Measurements from ENCODE around the gene CEBPA.

Gene CEBPA

GRCh38 chr19:33268162-33268991 is 34.0 kb downstream of the CEBPA start:
- no peak for DNase-seq

- no peak for DNase-seq
Observed at GRCh38 chr19:33267706-33268105, 34.6 kb downstream of the CEBPA start.

GRCh38 chr19:33266974-33267484 is 35.3 kb downstream of the CEBPA start:
- no peak for DNase-seq

GRCh38 chr19:33264881-33265445 is 37.4 kb downstream of the CEBPA start:
- no peak for DNase-seq

- DNase-seq, result no peak
Observed at GRCh38 chr19:33263325-33264023, 38.9 kb downstream of the CEBPA start.

GRCh38 chr19:33261511-33262189 is 40.7 kb downstream of the CEBPA start:
- no peak for DNase-seq

- no peak for DNase-seq
Observed at GRCh38 chr19:33260628-33261418, 41.5 kb downstream of the CEBPA start.

GRCh38 chr19:33259539-33259938 is 42.8 kb downstream of the CEBPA start:
- DNase-seq, result no peak

GRCh38 chr19:33257828-33258227 is 44.5 kb downstream of the CEBPA start:
- no peak for DNase-seq

- no peak for DNase-seq
Observed at GRCh38 chr19:33256261-33256660, 46.1 kb downstream of the CEBPA start.

GRCh38 chr19:33255781-33256180 is 46.6 kb downstream of the CEBPA start:
- DNase-seq, result no peak

GRCh38 chr19:33254245-33254824 is 48.0 kb downstream of the CEBPA start:
- DNase-seq, result no peak

- no peak for DNase-seq
Observed at GRCh38 chr19:33252971-33253370, 49.4 kb downstream of the CEBPA start.

GRCh38 chr19:33252418-33252962 is 49.8 kb downstream of the CEBPA start:
- no peak for DNase-seq

- no peak for DNase-seq
Observed at GRCh38 chr19:33251526-33252090, 50.7 kb downstream of the CEBPA start.

GRCh38 chr19:33251076-33251475 is 51.3 kb downstream of the CEBPA start:
- no peak for DNase-seq

- no peak for DNase-seq
Observed at GRCh38 chr19:33250500-33250899, 51.8 kb downstream of the CEBPA start.
